CMK (cell line): ENCODE results near the gene MDK.

Experiments used
- DNase-seq: peaks from one replicate; pipeline ENCODE4 v3.0.0-alpha.2; 2010; ENCODE audit warnings: low read depth

The MDK gene

DNA sequence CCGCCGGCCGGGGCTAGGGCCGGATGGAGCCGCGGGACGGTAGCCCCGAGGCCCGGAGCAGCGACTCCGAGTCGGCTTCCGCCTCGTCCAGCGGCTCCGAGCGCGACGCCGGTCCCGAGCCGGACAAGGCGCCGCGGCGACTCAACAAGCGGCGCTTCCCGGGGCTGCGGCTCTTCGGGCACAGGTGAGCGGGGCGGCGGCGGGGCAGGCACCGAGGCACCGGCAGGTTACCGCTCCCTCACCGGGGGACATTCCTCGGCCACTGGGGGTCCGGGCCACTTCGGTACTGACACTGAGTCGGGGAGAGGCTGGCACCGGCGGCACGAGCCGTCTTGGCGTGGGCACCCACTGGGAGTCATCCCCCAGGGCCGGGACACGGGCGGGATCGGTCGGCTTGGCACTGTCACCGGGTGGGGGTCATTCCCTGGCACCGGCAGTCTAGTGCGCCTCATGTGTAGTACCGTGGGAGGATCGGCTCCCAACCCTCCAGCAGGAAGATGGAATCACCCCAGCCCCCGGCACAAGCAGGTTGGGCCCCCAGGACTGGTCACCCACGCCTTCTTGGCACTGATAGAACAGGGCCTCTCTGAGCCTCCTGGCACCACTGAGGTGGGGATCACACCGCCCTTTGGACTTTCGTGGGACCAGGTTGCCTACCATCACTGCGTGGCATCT lies 33.7 kb upstream of the MDK start:
- no peak for DNase-seq

GRCh38 chr11:46348566-46349401 lies 32.7 kb upstream of the MDK start:
- no peak for DNase-seq

GRCh38 chr11:46350695-46351094 lies 30.8 kb upstream of the MDK start:
- no peak for DNase-seq

DNA sequence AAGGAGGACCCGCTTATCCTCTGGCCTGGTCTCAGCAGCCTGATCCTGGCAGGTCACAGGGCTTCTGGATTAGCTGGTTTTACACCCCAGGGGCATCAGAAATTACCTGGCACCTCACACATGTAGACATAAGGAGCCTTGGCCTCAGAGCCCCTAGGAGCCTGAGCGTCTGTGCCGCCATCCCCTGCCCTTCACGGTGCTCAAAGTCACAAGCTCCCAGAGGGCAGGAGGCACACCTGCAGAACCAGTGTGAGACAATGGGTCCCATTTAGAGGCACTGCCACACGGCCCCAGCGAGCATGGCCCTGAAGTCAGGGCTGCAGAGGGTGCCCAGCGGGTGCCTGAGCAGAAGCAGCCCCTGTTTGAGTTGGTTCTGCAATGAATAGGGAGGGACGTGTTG lies 30.3 kb upstream of the MDK start:
- DNase-seq, result no peak

- no peak for DNase-seq
These were observed 29.9 kb upstream of the MDK start for GRCh38 chr11:46351606-46352005.

GRCh38 chr11:46352063-46352841 lies 29.2 kb upstream of the MDK start:
- DNase-seq, result no peak

DNA sequence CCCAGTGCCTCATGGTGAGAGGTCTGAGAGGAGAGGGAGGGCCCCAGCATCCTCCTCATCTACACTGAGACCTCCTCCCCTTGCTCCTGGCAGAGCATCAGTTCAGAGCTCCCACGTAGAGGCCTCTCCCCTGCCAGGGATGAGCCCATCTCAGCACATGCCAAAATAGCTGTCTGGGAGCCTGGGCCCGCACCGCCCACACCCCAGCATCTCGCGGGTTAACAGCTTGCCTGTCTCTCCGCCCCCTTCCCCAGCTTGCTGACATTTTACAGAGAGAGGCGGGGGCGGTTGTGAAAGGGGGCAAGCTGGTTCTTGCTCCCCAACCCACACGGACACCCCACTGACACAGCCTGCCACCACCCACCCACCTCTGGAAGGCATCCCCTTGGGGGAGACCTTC lies 27.8 kb upstream of the MDK start:
- no peak for DNase-seq

DNA sequence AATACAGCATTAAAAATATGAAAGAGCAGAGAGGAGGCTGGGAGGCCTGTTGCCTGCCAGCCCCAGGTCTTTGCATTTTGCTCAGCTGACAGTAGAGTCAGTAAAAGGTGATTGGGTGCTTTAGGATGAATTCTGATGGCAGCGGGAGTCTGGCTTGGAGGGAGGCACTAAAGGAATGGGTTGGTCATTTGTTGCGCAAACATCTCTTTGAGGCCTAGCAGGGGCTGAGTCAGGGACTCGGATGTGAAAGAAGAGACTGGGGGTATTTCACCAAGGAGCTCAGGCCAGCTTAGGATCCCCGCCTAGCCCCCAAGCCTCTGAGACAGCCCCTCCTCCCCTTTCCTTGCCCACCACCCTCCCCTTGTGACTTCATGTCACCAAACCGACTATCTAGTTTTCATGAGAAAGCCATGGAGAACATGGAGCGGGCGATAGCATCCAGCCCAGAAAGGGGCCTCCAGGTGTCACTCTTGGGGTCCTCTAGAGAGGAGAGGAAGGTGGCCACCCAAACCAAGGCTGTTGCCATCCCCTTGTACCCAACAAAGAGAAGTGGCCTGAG lies 24.5 kb upstream of the MDK start:
- DNase-seq, result no peak

GRCh38 chr11:46357483-46357936 lies 24.0 kb upstream of the MDK start:
- no peak for DNase-seq

DNA sequence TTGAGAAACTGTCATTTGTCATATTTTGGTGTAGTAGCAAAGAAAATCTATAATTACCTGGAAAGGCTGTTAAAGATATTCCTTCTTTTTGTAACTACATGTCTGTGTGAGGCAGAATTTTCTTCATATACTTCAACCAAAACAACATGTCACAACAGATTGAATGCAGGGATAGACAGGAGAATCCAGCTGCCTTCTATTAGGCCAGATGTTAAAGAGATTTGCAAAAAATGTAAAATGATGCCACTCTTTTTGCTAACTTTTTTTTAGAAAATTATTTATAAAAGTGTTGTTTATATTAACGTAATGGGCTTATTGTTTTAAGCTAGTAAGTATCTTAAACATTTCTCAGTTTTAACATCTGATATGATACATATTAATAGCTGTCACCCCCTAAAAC lies 21.5 kb upstream of the MDK start:
- DNase-seq, result no peak

DNA sequence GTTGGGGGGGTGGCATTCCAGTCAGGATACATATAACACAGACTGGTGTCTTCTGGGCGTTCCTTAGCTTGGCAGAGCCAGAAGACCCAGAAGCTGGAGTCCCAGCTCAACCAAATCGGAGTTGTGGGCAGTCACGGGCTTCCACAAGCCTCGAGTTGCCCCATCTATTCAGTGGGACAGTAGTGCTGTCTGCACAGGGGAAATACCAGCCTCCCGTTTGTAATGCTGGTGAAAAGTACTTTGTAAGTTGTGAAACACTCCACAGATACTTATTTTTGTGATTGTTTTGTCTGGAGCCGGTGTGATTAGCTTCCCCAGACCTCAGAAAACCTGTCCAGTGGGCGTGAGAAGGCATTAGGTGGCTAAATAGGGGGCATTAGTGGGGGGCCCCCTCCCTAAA lies 20.6 kb upstream of the MDK start:
- DNase-seq, result no peak

GRCh38 chr11:46361283-46362155 lies 19.9 kb upstream of the MDK start:
- DNase-seq, result no peak

- no peak for DNase-seq
These were observed 19.1 kb upstream of the MDK start for GRCh38 chr11:46362156-46363030.

GRCh38 chr11:46363031-46363407 lies 18.4 kb upstream of the MDK start:
- no peak for DNase-seq

GRCh38 chr11:46363455-46364005 lies 17.9 kb upstream of the MDK start:
- no peak for DNase-seq

- DNase-seq, result no peak
These were observed 17.4 kb upstream of the MDK start for GRCh38 chr11:46364056-46364455.

- DNase-seq, result no peak
These were observed 16.7 kb upstream of the MDK start for GRCh38 chr11:46364791-46365190.

DNA sequence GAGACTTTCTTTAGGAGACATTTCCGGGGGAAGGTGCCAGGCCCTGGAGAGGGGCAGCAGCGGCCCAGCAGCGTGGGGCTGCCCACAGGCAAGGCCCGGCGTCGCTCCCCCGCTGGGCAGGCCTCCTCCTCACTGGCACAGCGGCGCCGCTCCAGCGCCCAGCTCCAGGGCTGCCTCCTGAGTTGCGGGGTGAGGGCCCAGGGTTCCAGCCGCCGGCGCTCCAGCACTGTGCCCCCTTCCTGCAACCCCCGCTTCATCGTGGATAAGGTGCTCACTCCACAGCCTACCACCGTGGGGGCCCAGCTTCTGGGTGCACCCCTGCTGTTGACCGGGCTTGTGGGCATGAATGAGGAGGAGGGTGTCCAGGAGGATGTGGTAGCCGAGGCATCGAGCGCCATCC lies 15.2 kb upstream of the MDK start:
- no peak for DNase-seq

- DNase-seq, result no peak
These were observed 14.8 kb upstream of the MDK start for GRCh38 chr11:46366661-46367161.
